Measurements from ENCODE around the gene RAPGEF4. TPM values are rescaled to one million over a fixed set of nuclear protein-coding genes. Genes with fewer than 3 reads are reported as not detected.

Gene RAPGEF4
- total and polyA plus RNA-seq, 2 of the 13 experiments (the other 11 are each of a cell fraction or from before 2014, with no cell fraction given): 0.78 to 0.91 TPM

GRCh38 chr2:172967036-172967982 is 231.7 kb downstream of the RAPGEF4 start (continued):
- TF ChIP-seq ZNF407 (CRISPR knock-in tag; IDR thresholded peaks at IDR 0.05; ENCODE audit: not compliant biosample characterization) (no peak), TGIF2 (CRISPR knock-in tag; IDR thresholded peaks at IDR 0.05) (no peak), FOXK1 (CRISPR knock-in tag; IDR thresholded peaks at IDR 0.05; ENCODE audit: borderline replicate concordance, low read depth) (peak; percentile 81; the same call in 1 of the 2 replicates), ATF1 (CRISPR knock-in tag; IDR thresholded peaks at IDR 0.05) (0 out of 2 replicates have a peak, but pooled peaks have one; percentile 24), HOXD1 (CRISPR knock-in tag; IDR thresholded peaks at IDR 0.05) (0 out of 2 replicates have a peak, but pooled peaks have one; percentile 26), XBP1 (CRISPR knock-in tag; IDR thresholded peaks at IDR 0.05) (peak; percentile 82; the same call in 1 of the 2 replicates), ZNF557 (CRISPR knock-in tag; IDR thresholded peaks at IDR 0.05) (no peak; the same call in 1 of the 2 replicates), ZNF251 (CRISPR knock-in tag; IDR thresholded peaks at IDR 0.05) (no peak), ZBTB44 (CRISPR knock-in tag; IDR thresholded peaks at IDR 0.05) (no peak), MAFG (CRISPR knock-in tag; IDR thresholded peaks at IDR 0.05) (no peak), SKI (IDR thresholded peaks at IDR 0.05; ENCODE audit: partially characterized antibody) (no peak), NR2F2 (IDR thresholded peaks at IDR 0.05; ENCODE audit: borderline replicate concordance, low read depth) (peak; percentile 63; the same call in 1 of the 2 replicates), HIC2 (CRISPR knock-in tag; IDR thresholded peaks at IDR 0.05; ENCODE audit: low read depth) (peak; percentile 81; the same call in 1 of the 2 replicates), FOXM1 (CRISPR knock-in tag; IDR thresholded peaks at IDR 0.05) (no peak), MYNN (CRISPR knock-in tag; IDR thresholded peaks at IDR 0.05; ENCODE audit: low read depth) (no peak), PLSCR1 (CRISPR knock-in tag; IDR thresholded peaks at IDR 0.05; ENCODE audit: borderline replicate concordance) (no peak)

All from HepG2 (cell line).